Activated gamma-delta T cell (primary cell): Measurements from ENCODE around the gene RELT.
"Not testable (repeated sequence)": the region's sequence is repeated elsewhere in the genome, so short reads cannot be mapped to it uniquely, and the experiment has no call there.

Source experiments
- DNase-seq: peaks from one replicate; lab custom pipeline; 2025; lab: John Stamatoyannopoulos, UW

The RELT gene

GRCh38 chr11:73428699-73429098 is 52.5 kb downstream of the RELT start:
- no peak for DNase-seq

- no peak for DNase-seq
Observed at GRCh38 chr11:73429121-73429750, 53.0 kb downstream of the RELT start.

GRCh38 chr11:73430326-73430725 is 54.1 kb downstream of the RELT start:
- no peak for DNase-seq

- DNase-seq = no peak
Observed at GRCh38 chr11:73431396-73431795, 55.2 kb downstream of the RELT start.

- not testable (repeated sequence) for DNase-seq
Observed at GRCh38 chr11:73436859-73437258, 60.7 kb downstream of the RELT start.

- no peak for DNase-seq
Observed at GRCh38 chr11:73439002-73439843, 63.0 kb downstream of the RELT start.

GRCh38 chr11:73445980-73446379 is 69.8 kb downstream of the RELT start:
- no peak for DNase-seq

- DNase-seq = no peak
Observed at GRCh38 chr11:73446766-73447165, 70.6 kb downstream of the RELT start.
